ENCODE measurements around the gene XYLT1. TPM values are rescaled to one million over a fixed set of nuclear protein-coding genes. Genes with fewer than 3 reads are reported as not detected.

XYLT1 gene
- total and polyA plus RNA-seq, 9 of the 15 experiments (the other 6 are each of a cell fraction or from before 2014, with no cell fraction given): 0.03 to 0.09 (median 0.08) TPM; not detected in 6

GRCh38 chr16:17466876-17467275 is 3.9 kb downstream of the XYLT1 start:
- TF ChIP-seq CUX1 (CRISPR knock-in tag; IDR thresholded peaks at IDR 0.05): no peak
- TF ChIP-seq ERF (CRISPR knock-in tag; IDR thresholded peaks at IDR 0.05): no peak
- no peak for TF ChIP-seq RNF2 (IDR thresholded peaks at IDR 0.05)
- no peak for TF ChIP-seq NFYB (IDR thresholded peaks at IDR 0.05; ENCODE audit: extremely low read depth, insufficient read length)
- no peak for TF ChIP-seq ZBTB17 (CRISPR knock-in tag; IDR thresholded peaks at IDR 0.05)
- TF ChIP-seq ZNF717 (CRISPR knock-in tag; IDR thresholded peaks at IDR 0.05): no peak
- no peak for TF ChIP-seq EP300 (IDR thresholded peaks at IDR 0.05; ENCODE audit: low read length)
- no peak for DNase-seq (ENCODE audit: extremely low read depth in 1 of 4, low spot score in 3 of 4)
- H3K4me2 ChIP-seq (ENCODE audit: insufficient read depth, low read length): no peak overlapping the region
- no peak overlapping the region for H3K27ac ChIP-seq (ENCODE audit: extremely low read depth, low read depth, low read length)
- CTCF ChIA-PET (ENCODE audit: low intra/inter-chr PET ratio): no interaction called here
- no peak overlapping the region for H2AFZ ChIP-seq (ENCODE audit: low read depth, low read length)
- intact Hi-C loops (cut with micrococcal nuclease) (no loop called here), in situ Hi-C loops (cut with MboI) (no loop called here)
- no peak for FAIRE-seq
- H3K79me2 ChIP-seq (ENCODE audit: control insufficient read depth, insufficient read depth, low read length): no peaks in the 10 kb centered on the region
- no TSS peak for BruUV-seq (replicated peaks)
- H3K9me1 ChIP-seq (ENCODE audit: control insufficient read depth, insufficient read depth, low read length): no peaks in the 10 kb centered on the region
- peaks cover 0 to 10% of the 10 kb centered on the region in 2 experiments; a peak in 2 of 5 replicates for H3K4me1 ChIP-seq (replicated peaks in 1 of 2; ENCODE audit: control insufficient read depth in 2 of 2, insufficient read depth in 2 of 2, low read length in 2 of 2)
- ATAC-seq: no peak
- WGBS (ENCODE audit: insufficient coverage, low coverage, missing lambda C conversion rate): 5% methylated on average over 8 of the region's 8 CpGs
- H3K36me3 ChIP-seq (ENCODE audit: control insufficient read depth, insufficient read depth, low read length): no peaks in the 10 kb centered on the region
- H3K9ac ChIP-seq (ENCODE audit: insufficient read depth in 1 of 2, low read depth in 2 of 2, low read length in 2 of 2): no peak overlapping the region
- POLR2A ChIA-PET: no interaction called here
- no peak overlapping the region for H3K4me3 ChIP-seq
- H4K20me1 ChIP-seq (replicated peaks; ENCODE audit: control insufficient read depth, insufficient read depth, low read length): peaks cover 16% of the 10 kb centered on the region
- no peaks in the 10 kb centered on the region for H3K9me3 ChIP-seq (replicated peaks; ENCODE audit: control insufficient read depth, insufficient read depth, low read depth, low read length)
- H3K27me3 ChIP-seq (ENCODE audit: control insufficient read depth in 2 of 2, insufficient read depth in 2 of 2, low read length in 2 of 2): peaks cover 31 to 60% of the 10 kb centered on the region in 2 experiments

Measured in K562 (cell line).